ENCODE data around the gene NUPR1. TPM values are rescaled to one million over a fixed set of nuclear protein-coding genes. Genes with fewer than 3 reads are reported as not detected.

The NUPR1 gene
- total and polyA plus RNA-seq, 2 of the 13 experiments (the other 11 are each of a cell fraction or from before 2014, with no cell fraction given): 18.0 to 25.6 TPM

- TF ChIP-seq ZNF224 (CRISPR knock-in tag; IDR thresholded peaks at IDR 0.05) (no peak), NFE2L2 (IDR thresholded peaks at IDR 0.05; ENCODE audit: low read length) (no peak), POGZ (CRISPR knock-in tag; IDR thresholded peaks at IDR 0.05) (peak; percentile 86), HNF1B (CRISPR knock-in tag; IDR thresholded peaks at IDR 0.05) (peak; percentile 50), ZNF597 (CRISPR knock-in tag; IDR thresholded peaks at IDR 0.05) (no peak), SMC3 (IDR thresholded peaks at IDR 0.05; ENCODE audit: low read length) (no peak), ZNF788 (CRISPR knock-in tag; IDR thresholded peaks at IDR 0.05; ENCODE audit: borderline replicate concordance) (peak; percentile 76; the same call in 1 of the 2 replicates), ZSCAN12 (CRISPR knock-in tag; IDR thresholded peaks at IDR 0.05) (no peak), ZNF574 (CRISPR knock-in tag; IDR thresholded peaks at IDR 0.05) (peak; percentile 94), POLR2AphosphoS2 (IDR thresholded peaks at IDR 0.05; ENCODE audit: low read depth, low read length) (no peak), YEATS2 (CRISPR knock-in tag; IDR thresholded peaks at IDR 0.05; ENCODE audit: borderline replicate concordance) (peak; percentile 90), BRCA1 (CRISPR knock-in tag; IDR thresholded peaks at IDR 0.05) (no peak), THAP8 (CRISPR knock-in tag; IDR thresholded peaks at IDR 0.05; ENCODE audit: borderline replicate concordance) (peak; percentile 90), SNAI1 (CRISPR knock-in tag; IDR thresholded peaks at IDR 0.05; ENCODE audit: borderline replicate concordance) (peak; percentile 71; the same call in 1 of the 2 replicates), REXO4 (CRISPR knock-in tag; IDR thresholded peaks at IDR 0.05; ENCODE audit: borderline replicate concordance) (no peak), HOXA7 (CRISPR knock-in tag; IDR thresholded peaks at IDR 0.05) (no peak), ZNF770 (CRISPR knock-in tag; IDR thresholded peaks at IDR 0.05) (peak; percentile 46; the same call in 1 of the 2 replicates), ZNF354B (CRISPR knock-in tag; IDR thresholded peaks at IDR 0.05) (no peak), ZNF703 (CRISPR knock-in tag; IDR thresholded peaks at IDR 0.05; ENCODE audit: borderline replicate concordance) (no peak), TFAP4 (IDR thresholded peaks at IDR 0.05; ENCODE audit: borderline replicate concordance, low read depth) (peak; percentile 31; the same call in 1 of the 2 replicates), HCFC1 (IDR thresholded peaks at IDR 0.05; ENCODE audit: low read depth, low read length) (peak; percentile 62), FOXK2 (IDR thresholded peaks at IDR 0.05) (peak; percentile 38; the same call in 1 of the 2 replicates)
These were observed 46.8 kb downstream of the NUPR1 start, which contains the start of gene CLN3 (continued) for GRCh38 chr16:28491970-28492474.
